HepG2 (cell line): Measurements from ENCODE around the gene COQ9. TPM values are rescaled to one million over a fixed set of nuclear protein-coding genes. Genes with fewer than 3 reads are reported as not detected.
A peak's percentile ranks its signal among the peaks of the same experiment; 100 is the strongest.

Source experiments
- EED ChIP-seq: sonication (generic); formaldehyde crosslinking; IDR thresholded peaks from 2 replicates; pipeline ENCODE4 v1.5.0; 2020; ENCODE audit warnings: mild to moderate bottlenecking, missing genetic modification reagents
- GZF1 ChIP-seq: sonication (generic); formaldehyde crosslinking; IDR thresholded peaks from 2 replicates; pipeline ENCODE4 v1.5.1; 2020; ENCODE audit warnings: mild to moderate bottlenecking, missing genetic modification reagents
- HDAC6 ChIP-seq: fragments of 200-600 bp; sonication (generic); IDR thresholded peaks from 2 replicates; pipeline ENCODE4 v1.7.0; 2017; ENCODE audit warnings: mild to moderate bottlenecking, antibody characterized with exemption, low read length, low read depth
- HNRNPK ChIP-seq: fragments of 200-400 bp; formaldehyde crosslinking; IDR thresholded peaks from 2 replicates; pipeline ENCODE4 v1.6.1; 2018; ENCODE audit warnings: low read length, low read depth, moderate library complexity, mild to moderate bottlenecking; ENCODE audit not compliant: poor library complexity, severe bottlenecking
- IRF2 ChIP-seq: IDR thresholded peaks from 2 replicates; pipeline ENCODE4 v1.6.1; 2018; ENCODE audit warnings: missing genetic modification reagents, missing compliant biosample characterization
- POLR2AphosphoS2 ChIP-seq: IDR thresholded peaks from 2 replicates; pipeline ENCODE4 v1.6.1; 2011; ENCODE audit warnings: low read depth, low read length, improper control_type of control experiment
- REPIN1 ChIP-seq: sonication (generic); formaldehyde crosslinking; IDR thresholded peaks from 2 replicates; pipeline ENCODE4 v1.8.0; 2022; ENCODE audit warnings: missing genetic modification reagents, low read depth, mild to moderate bottlenecking, borderline replicate concordance
- SETDB1 ChIP-seq: sonication (generic); formaldehyde crosslinking; IDR thresholded peaks from 2 replicates; pipeline ENCODE4 v1.5.1; 2020; ENCODE audit warnings: missing genetic modification reagents, mild to moderate bottlenecking, borderline replicate concordance
- TP53 ChIP-seq: sonication (generic); formaldehyde crosslinking; conservative IDR thresholded peaks from 2 replicates; pipeline ENCODE4 v1.4.0; 2020; ENCODE audit warnings: missing genetic modification reagents
- ZKSCAN5 ChIP-seq: sonication (generic); formaldehyde crosslinking; IDR thresholded peaks from 2 replicates; pipeline ENCODE4 v1.5.1; 2020; ENCODE audit warnings: mild to moderate bottlenecking, missing genetic modification reagents
- ZNF225 ChIP-seq: sonication (generic); formaldehyde crosslinking; IDR thresholded peaks from 2 replicates; pipeline ENCODE4 v1.4.0; 2020; ENCODE audit warnings: mild to moderate bottlenecking, missing genetic modification reagents
- ZNF274 ChIP-seq: sonication (generic); formaldehyde crosslinking; IDR thresholded peaks from 2 replicates; pipeline ENCODE4 v1.5.1; 2020; ENCODE audit warnings: mild to moderate bottlenecking, missing genetic modification reagents
- ZNF879 ChIP-seq: sonication (generic); formaldehyde crosslinking; IDR thresholded peaks from 2 replicates; pipeline ENCODE4 v1.8.1; 2023; ENCODE audit warnings: missing genetic modification reagents
- polyA plus RNA-seq, 8 experiments: library from polyadenylated mRNA; depleted of rRNA in 3 of 8; stranded (reverse) in 7 of 8; unstranded in 1 of 8; fragments of >200 nt; fragmentation: Illumina TruSeq in 4 of 8; extraction: Trizol in 4 of 8; gene quantifications; 2 replicates each; pipeline versions ENCODE4 v1.2.1 to v1.2.3, GENCODE V29; 2011 to 2016; ENCODE audit warnings: low read depth in 4 of 8, missing spikeins in 1 of 8, mixed read lengths in 1 of 8; ENCODE audit not compliant: insufficient read depth in 1 of 8
- total RNA-seq, 5 experiments: library from RNA; depleted of rRNA; stranded (reverse); fragments of >200 nt; fragmentation: Illumina TruSeq; extraction: Trizol; gene quantifications; 2 replicates each; pipeline ENCODE4 v1.2.3, GENCODE V29; 2016; ENCODE audit warnings: low read depth in 1 of 5
- TF ChIP-seq, protein P1 (sequence below), 2 experiments: sonication (generic) in 1 of 2; formaldehyde crosslinking in 1 of 2; IDR thresholded peaks; 2 replicates each; pipeline versions ENCODE4 v1.4.0 to v1.6.1; 2018 to 2020; ENCODE audit warnings: missing genetic modification reagents in 2 of 2, borderline replicate concordance in 1 of 2, low read depth in 1 of 2, mild to moderate bottlenecking in 1 of 2, missing biosample characterization in 1 of 2
- TF ChIP-seq, protein P2 (sequence below): sonication (generic); formaldehyde crosslinking; IDR thresholded peaks from 2 replicates; pipeline ENCODE4; 2020; ENCODE audit warnings: missing genetic modification reagents, mild to moderate bottlenecking, borderline replicate concordance
- TF ChIP-seq, protein P3 (sequence below): sonication (generic); formaldehyde crosslinking; IDR thresholded peaks from 2 replicates; pipeline ENCODE4 v1.4.0; 2020; ENCODE audit warnings: missing genetic modification reagents

COQ9 gene
- total and polyA plus RNA-seq, 2 of the 13 experiments (the other 11 are each of a cell fraction or from before 2014, with no cell fraction given) = 57.5 to 108 TPM

DNA sequence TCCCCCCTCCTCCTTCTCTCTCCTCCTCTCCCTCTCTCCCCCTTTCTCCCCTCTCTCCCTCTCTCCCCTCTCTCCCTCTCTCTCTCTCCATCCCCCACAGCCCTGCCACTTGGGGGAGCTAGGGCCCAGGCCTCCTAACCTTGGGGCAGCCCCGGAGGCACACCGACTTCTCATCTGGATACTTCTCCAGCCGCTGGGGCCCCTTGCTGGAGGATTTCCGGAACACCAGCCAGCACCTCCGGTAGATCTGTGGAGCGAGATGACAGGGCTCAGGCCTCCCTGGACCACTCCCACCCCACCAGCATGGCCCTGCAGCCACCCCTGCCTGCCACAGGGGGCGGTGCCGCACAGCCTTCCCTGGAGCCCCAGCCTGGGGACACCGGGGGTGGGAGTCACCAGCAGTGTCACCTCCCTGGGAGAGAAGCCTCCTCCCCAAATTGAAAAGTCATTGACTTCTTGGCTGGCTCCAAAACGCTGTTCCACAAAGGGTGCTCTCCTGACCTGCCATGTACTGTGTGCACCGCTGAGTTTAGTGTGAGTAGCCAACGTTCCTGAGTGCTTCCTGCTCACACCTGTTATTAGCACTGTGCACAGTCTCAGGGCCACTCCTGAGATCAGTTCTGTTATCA is 28.5 kb downstream of the COQ9 start (continued):
- TF ChIP-seq HDAC6 = no peak
- TF ChIP-seq POLR2AphosphoS2 = no peak
- peak; percentile 53; the same call in 1 of the 2 replicates for TF ChIP-seq ZNF274 (CRISPR knock-in tag)
- 0 out of 2 replicates have a peak, but pooled peaks have one; percentile 32 for TF ChIP-seq REPIN1 (CRISPR knock-in tag)
- TF ChIP-seq, protein P1, sequence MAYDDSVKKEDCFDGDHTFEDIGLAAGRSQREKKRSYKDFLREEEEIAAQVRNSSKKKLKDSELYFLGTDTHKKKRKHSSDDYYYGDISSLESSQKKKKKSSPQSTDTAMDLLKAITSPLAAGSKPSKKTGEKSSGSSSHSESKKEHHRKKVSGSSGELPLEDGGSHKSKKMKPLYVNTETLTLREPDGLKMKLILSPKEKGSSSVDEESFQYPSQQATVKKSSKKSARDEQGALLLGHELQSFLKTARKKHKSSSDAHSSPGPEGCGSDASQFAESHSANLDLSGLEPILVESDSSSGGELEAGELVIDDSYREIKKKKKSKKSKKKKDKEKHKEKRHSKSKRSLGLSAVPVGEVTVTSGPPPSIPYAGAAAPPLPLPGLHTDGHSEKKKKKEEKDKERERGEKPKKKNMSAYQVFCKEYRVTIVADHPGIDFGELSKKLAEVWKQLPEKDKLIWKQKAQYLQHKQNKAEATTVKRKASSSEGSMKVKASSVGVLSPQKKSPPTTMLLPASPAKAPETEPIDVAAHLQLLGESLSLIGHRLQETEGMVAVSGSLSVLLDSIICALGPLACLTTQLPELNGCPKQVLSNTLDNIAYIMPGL (CRISPR knock-in tag; IDR thresholded peaks at IDR 0.05; ENCODE audit: borderline replicate concordance in 1 of 2, low read depth in 1 of 2) = peak; percentile 60 to 61
- TF ChIP-seq SETDB1 (CRISPR knock-in tag) = no peak
- TF ChIP-seq ZNF225 (CRISPR knock-in tag) = no peak
- TF ChIP-seq, protein P2, sequence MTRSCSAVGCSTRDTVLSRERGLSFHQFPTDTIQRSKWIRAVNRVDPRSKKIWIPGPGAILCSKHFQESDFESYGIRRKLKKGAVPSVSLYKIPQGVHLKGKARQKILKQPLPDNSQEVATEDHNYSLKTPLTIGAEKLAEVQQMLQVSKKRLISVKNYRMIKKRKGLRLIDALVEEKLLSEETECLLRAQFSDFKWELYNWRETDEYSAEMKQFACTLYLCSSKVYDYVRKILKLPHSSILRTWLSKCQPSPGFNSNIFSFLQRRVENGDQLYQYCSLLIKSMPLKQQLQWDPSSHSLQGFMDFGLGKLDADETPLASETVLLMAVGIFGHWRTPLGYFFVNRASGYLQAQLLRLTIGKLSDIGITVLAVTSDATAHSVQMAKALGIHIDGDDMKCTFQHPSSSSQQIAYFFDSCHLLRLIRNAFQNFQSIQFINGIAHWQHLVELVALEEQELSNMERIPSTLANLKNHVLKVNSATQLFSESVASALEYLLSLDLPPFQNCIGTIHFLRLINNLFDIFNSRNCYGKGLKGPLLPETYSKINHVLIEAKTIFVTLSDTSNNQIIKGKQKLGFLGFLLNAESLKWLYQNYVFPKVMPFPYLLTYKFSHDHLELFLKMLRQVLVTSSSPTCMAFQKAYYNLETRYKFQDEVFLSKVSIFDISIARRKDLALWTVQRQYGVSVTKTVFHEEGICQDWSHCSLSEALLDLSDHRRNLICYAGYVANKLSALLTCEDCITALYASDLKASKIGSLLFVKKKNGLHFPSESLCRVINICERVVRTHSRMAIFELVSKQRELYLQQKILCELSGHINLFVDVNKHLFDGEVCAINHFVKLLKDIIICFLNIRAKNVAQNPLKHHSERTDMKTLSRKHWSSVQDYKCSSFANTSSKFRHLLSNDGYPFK (CRISPR knock-in tag) = no peak
- peak; percentile 95 for TF ChIP-seq HNRNPK
- no peak for TF ChIP-seq TP53 (CRISPR knock-in tag)
- TF ChIP-seq ZKSCAN5 (CRISPR knock-in tag) = peak; percentile 47; the same call in 1 of the 2 replicates
- TF ChIP-seq ZNF879 (CRISPR knock-in tag) = no peak
- peak; percentile 47; the same call in 1 of the 2 replicates for TF ChIP-seq EED (CRISPR knock-in tag)
- TF ChIP-seq GZF1 (CRISPR knock-in tag) = peak; percentile 77; the same call in 1 of the 2 replicates
- TF ChIP-seq IRF2 (CRISPR knock-in tag) = no peak
- TF ChIP-seq, protein P3, sequence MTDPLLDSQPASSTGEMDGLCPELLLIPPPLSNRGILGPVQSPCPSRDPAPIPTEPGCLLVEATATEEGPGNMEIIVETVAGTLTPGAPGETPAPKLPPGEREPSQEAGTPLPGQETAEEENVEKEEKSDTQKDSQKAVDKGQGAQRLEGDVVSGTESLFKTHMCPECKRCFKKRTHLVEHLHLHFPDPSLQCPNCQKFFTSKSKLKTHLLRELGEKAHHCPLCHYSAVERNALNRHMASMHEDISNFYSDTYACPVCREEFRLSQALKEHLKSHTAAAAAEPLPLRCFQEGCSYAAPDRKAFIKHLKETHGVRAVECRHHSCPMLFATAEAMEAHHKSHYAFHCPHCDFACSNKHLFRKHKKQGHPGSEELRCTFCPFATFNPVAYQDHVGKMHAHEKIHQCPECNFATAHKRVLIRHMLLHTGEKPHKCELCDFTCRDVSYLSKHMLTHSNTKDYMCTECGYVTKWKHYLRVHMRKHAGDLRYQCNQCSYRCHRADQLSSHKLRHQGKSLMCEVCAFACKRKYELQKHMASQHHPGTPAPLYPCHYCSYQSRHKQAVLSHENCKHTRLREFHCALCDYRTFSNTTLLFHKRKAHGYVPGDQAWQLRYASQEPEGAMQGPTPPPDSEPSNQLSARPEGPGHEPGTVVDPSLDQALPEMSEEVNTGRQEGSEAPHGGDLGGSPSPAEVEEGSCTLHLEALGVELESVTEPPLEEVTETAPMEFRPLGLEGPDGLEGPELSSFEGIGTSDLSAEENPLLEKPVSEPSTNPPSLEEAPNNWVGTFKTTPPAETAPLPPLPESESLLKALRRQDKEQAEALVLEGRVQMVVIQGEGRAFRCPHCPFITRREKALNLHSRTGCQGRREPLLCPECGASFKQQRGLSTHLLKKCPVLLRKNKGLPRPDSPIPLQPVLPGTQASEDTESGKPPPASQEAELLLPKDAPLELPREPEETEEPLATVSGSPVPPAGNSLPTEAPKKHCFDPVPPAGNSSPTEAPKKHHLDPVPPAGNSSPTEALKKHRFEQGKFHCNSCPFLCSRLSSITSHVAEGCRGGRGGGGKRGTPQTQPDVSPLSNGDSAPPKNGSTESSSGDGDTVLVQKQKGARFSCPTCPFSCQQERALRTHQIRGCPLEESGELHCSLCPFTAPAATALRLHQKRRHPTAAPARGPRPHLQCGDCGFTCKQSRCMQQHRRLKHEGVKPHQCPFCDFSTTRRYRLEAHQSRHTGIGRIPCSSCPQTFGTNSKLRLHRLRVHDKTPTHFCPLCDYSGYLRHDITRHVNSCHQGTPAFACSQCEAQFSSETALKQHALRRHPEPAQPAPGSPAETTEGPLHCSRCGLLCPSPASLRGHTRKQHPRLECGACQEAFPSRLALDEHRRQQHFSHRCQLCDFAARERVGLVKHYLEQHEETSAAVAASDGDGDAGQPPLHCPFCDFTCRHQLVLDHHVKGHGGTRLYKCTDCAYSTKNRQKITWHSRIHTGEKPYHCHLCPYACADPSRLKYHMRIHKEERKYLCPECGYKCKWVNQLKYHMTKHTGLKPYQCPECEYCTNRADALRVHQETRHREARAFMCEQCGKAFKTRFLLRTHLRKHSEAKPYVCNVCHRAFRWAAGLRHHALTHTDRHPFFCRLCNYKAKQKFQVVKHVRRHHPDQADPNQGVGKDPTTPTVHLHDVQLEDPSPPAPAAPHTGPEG = no peak
